SKM-1 (cell line): Measurements from ENCODE around the gene RNPS1.

ENCODE experiments used
- DNase-seq: peaks from one replicate; lab custom pipeline; 2025; ENCODE audit not compliant: unreplicated experiment; lab: John Stamatoyannopoulos, UW

The RNPS1 gene, protein sequence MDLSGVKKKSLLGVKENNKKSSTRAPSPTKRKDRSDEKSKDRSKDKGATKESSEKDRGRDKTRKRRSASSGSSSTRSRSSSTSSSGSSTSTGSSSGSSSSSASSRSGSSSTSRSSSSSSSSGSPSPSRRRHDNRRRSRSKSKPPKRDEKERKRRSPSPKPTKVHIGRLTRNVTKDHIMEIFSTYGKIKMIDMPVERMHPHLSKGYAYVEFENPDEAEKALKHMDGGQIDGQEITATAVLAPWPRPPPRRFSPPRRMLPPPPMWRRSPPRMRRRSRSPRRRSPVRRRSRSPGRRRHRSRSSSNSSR

DNA sequence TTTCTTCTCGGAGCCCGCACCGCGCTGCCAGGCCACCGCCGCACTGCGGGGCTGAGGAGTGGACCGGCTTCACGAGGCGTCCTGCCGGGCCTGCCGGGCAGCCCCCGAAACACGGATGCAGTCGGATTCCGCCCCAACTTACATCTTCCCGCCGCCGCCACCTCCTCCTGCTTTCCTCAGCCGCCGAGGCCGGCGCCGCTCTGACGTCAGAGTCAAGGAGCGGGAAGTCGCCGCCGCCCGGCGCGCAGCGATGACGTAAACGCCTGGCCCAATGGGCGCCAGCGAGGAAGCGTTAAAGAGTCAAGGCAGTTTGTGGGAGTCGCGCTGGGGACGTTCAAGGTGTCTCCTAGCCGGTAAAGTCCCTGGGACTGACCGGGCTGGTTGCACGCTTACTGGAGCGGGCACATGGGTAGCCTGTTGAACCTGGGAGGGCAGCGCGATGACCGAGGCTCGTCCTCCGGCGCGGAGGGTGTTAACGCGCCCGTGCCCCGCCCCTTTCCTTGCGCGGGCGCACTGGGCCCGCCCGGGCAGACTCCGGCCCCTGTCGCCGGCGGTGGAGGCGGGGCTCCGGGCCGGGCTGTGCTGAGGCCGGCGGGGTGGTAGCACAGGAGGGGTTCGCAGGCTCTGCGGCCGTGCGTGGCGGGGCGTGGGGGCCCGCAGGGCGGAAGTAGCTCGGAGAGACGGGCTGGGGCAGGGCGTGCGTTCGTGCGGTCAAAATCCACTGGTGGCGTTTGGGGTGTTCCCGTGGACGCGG is at the start of gene RNPS1:
TSS of gene RNPS1 (minus strand) at position 214 of the 754 bp plus-strand sequence. CDS start 3,483 bp downstream, outside the sequence.
- DNase-seq: peak; percentile 74

GRCh38 chr16:2317231-2318020 is 49.5 kb upstream of the RNPS1 start:
- DNase-seq: no peak

DNA sequence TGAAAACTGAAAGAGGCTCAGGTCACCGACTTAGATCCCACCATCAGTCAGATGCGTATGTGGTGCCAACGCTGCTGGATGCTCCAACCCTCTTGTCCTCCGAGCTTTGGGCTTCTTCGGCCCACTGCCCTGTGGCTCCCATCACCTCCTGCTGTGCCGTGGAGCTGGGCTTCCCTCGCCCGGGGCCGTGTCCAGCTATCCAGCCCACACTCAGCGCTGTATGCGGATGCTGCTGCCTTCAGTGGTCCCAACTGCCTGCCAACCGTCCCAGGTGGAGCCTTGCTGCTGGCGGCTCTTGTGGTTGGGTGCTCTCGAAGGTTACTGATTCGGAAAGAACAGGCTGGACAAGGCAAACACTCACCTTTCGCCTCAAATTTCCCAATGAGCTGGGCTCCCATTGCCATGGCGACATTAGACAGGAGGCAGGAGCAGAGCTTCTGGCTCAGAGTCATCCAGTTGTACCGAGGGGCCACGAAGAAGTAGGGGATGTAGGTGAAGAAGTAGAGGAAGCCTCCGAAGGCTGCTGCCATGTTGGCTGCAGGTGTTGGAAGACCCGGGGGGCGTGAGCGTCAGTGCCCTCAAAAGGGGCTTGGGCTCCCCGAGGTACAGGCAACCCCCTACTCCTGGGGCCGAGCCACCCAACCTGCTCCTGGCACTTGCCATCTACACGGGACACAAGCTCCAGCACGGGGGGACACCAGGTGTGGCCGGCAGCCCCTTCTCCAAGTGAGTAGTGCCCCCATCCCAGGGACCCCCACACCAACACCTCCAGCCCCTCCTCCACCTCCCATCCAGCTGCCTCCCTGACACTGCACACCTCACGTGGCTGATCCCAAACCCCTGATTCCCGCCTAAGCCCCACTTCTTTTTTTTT is 40.4 kb upstream of the RNPS1 start:
- no peak for DNase-seq

GRCh38 chr16:2299915-2300192 is 31.9 kb upstream of the RNPS1 start:
- DNase-seq: no peak

GRCh38 chr16:2299121-2299914 is 31.4 kb upstream of the RNPS1 start:
- DNase-seq: no peak

- DNase-seq: no peak
Measured at GRCh38 chr16:2298621-2299020, 30.7 kb upstream of the RNPS1 start.

DNA sequence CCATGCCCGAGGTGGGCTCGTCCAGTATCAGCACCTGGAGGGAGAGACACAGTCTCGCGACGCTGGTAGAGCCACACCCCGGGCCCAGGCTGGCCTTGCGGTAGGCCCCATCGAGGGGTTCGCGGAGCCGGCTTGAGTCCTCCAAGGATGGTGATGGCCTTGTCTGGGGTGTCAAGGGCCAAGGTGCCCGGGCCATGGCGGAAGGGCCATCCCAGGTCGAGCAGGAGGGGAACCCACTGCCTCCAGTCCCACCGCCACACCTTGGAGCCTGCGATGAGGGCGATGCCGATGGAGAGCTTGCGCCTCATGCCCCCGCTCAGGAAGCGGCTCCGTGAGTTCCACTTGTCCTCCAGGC is 29.6 kb upstream of the RNPS1 start:
- DNase-seq: no peak

DNA sequence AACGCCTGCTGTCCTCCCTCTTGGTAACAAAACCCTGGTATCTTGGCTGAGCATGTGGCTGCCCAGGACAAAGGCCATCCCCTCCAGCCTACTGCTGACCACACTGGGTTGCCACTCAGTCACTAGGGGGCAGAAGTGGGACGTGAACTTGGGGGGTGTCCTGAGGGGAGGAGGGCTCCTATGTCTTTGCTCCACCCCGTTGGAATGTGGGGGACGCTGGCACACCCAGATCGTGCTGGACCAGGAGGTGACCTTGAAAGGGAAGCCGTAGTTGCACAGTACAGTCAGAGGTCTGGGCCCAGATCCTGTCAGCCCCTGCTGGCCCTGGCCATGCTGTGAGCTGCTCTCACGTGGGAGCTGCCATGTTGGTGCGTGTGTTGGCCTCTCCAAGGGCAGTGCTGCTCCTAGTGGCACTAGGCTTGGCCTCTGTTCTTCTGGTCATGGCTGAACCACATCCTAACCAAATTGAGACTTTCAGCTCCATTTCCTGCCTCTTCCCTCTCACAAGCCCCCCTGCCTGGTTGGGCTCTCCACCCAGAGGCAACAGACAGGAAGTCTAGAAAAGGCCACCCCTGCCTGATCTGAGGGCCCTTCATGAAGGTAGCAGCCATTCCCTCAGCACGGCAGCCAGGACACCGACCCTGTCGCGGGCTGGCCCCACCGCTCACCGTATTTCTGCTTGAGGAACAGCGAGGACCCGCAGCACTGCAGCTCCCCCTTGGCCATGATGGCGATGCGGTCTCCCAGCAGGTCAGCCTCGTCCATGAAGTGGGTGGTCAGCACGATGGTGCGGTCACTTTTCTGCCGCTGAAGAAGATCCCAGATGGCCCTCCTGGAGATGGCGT is 29.0 kb upstream of the RNPS1 start:
- no peak for DNase-seq

DNA sequence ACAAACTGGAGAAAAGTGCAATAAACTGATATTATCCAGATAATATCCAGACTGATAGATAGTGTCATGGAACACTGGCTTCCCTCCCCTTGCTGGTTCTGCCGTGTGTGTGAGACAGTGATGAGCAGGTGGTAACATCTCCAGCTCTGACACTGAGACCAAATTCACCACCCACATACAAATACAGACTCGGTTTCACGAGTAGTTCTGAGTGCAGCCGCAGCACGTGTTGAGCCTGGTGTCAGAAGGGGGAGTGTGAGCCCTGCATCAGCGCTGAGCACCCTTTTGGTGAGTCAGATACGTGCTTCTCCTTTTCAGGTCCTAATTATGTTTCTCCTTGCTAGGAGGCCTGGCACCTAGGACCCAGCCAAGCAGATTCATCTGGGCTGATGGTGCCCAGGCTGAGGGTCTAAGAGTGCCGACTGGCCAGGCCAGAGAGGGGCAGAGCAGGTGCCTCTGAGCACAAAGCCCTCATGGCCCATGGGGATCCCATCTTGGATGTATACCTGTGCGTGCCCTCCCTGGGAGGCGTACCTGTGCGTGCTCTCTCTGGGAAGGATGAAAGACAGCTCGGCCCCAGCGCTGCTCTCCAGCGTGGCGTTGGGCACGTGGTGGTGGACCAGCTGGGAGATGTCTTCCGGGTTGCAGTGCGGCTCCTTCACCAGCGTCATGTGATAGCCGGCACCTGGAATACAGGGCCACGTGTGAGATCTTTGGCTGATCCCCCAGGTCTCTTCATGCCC is 27.3 kb upstream of the RNPS1 start:
- no peak for DNase-seq

GRCh38 chr16:2292221-2292620 is 24.3 kb upstream of the RNPS1 start:
- no peak for DNase-seq

- no peak for DNase-seq
Measured at GRCh38 chr16:2289282-2289681, 21.4 kb upstream of the RNPS1 start.

DNA sequence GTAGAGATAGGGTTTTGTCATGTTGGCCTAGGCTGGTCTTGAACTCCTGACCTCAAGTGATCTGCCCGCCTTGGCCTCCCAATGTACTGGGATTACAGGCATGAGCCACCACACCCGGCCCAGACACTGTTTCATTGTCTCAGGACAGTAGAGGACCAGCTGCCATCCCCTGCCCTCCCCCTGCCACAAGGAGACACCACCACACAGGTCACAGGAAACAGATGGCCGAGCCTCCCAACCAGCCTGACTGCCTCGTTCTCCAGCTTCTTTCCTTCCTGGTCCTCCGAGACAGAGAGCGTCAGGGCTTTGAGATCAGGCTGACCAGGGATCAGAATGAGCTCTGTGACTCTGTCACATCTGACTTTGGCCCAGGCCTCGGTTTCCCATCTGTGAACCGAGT is 20.8 kb upstream of the RNPS1 start:
- DNase-seq: no peak

- DNase-seq: no peak
Measured at GRCh38 chr16:2287916-2288547, 20.1 kb upstream of the RNPS1 start.

DNA sequence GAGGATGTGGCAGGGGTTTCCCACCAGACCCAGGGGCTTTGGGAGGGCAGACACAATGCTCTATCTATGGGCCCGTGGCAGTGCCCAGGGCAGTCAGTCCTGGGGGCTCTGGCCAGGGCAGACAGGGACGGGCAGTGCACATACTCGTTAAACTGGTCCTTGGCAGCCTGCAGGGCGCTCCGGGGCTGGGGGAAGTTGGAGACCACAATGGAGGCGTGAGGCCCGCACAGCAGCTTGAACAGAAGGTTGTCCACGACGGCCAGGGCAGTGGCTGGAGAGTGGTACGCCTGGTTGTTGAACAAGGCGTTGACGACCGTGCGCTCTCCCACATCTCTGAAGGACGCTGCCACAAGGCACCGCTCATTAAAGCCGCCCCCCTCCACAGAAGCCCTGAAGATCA is 18.6 kb upstream of the RNPS1 start:
- DNase-seq: no peak

DNA sequence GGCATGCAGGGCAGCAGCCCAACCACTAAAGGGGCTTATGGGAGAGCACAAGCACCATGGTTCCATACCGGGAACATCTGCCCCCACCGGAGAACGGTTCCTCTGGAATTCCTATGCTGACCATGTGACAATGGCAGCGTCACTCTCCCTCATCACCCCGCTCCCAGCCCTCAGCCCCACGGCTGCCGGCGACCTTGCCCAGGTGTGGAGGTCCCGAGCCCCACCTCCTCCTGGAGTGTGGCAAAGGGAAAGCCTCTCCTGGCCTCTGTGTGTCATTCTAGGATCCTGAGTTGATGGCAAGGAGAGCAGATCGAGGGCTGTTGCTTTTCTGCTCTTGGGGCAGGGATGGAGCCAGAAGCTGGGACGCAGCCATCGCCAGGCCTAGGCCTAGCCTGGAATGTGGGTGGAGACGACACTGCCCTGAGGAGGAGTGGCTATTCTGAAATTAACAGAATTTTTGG is 17.8 kb upstream of the RNPS1 start:
- DNase-seq: no peak

DNA sequence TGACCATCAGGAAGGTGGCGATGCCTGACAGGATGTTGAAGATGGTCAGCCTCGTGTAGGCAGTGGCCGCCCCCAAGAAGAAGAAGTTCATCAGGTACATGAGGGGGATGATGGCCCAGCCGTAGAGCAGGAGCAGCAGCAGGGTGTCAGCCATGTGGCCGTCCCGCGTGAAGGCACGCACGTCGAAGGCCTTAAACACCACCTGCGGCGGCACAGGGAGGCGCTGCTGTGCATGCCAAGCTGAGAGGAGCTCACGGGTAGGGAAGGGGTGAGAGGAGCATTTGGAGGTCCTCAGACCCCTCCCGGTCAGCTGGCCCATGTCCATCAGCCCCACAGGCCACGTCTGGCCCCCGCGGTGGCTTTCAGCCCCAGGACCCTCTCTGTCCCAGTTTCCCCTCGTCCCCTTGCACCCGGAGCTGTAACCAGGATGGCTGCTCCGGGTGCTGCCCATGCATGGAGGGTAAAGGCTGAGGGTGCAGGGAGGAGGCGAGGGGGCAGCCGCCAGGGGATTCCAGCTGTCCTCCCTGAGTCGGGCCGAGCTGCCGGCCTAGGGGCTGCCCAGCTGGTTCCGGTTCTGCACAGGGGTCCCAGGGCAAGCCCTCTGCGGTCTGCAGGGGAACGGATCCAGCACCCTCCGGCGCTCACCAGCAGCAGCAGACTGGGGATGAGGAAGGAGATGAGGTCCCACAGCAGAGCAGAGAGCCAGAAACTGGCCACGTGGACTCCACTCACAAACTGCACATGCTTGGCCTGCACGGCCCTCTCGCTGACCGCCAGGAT is 17.1 kb upstream of the RNPS1 start:
- DNase-seq: no peak

DNA sequence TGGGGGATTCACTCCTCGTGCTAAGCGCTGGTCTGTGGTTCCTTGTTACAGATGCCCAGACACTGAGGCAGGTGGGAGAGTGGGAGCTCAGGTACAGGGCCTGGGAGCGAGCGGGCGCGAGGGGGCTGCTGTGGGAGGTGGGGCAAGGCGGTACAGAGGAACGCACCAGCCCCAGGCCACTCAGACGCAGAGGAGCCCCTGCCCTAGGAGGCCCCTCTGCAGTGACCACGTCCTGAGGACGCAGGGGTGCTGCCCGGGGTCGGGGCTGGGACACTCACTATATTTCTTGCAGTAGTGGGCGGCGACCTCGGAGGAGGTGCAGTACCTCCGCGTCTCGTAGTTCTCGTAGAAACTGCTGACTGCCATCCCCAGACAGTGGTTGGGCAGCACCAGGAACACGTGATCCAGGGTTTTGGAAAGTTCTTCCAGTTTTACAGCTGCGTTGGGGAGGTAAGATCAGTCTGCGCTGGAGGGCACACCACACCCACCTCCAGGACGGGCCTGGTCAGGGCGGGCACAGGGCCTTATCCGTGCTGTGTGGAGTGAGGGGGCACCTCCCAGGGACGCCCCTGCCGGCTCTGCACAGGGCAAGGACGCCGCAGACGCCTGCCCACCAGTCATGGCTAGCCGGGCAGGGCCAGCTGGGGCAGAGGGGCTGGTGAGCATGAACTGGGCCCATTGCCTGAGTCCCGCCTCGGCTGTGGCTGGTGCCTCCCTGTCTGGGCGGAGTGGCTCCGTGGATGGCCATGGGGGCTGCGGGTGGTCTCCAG is 16.3 kb upstream of the RNPS1 start:
- DNase-seq: no peak
